ENCODE measurements around the gene PSTPIP2.

PSTPIP2 gene

GRCh38 chr18:46080156-46080555 lies 8.1 kb upstream of the PSTPIP2 start:
- no peak for TF ChIP-seq CTCF (conservative IDR thresholded peaks at IDR 0.05; ENCODE audit: control insufficient read depth, insufficient read depth, low read depth, low read length)
- no peak overlapping the region for H3K4me3 ChIP-seq (ENCODE audit: control insufficient read depth, low read depth, low read length)
- no peak for DNase-seq (ENCODE audit: low read depth)

- TF ChIP-seq CTCF (conservative IDR thresholded peaks at IDR 0.05; ENCODE audit: control insufficient read depth, insufficient read depth, low read depth, low read length) = no peak
- H3K4me3 ChIP-seq (ENCODE audit: control insufficient read depth, low read depth, low read length) = no peak overlapping the region
- DNase-seq (ENCODE audit: low read depth) = no peak
These were observed 7.3 kb upstream of the PSTPIP2 start for GRCh38 chr18:46079336-46079735.

- DNase-seq (ENCODE audit: low read depth) = peak; percentile 70
- peak; percentile 63 for TF ChIP-seq CTCF (conservative IDR thresholded peaks at IDR 0.05; ENCODE audit: control insufficient read depth, insufficient read depth, low read depth, low read length)
- H3K4me3 ChIP-seq (ENCODE audit: control insufficient read depth, low read depth, low read length) = no peak overlapping the region
These were observed 1.6 kb upstream of the PSTPIP2 start for GRCh38 chr18:46073474-46074331.

GRCh38 chr18:46072959-46073358 lies 899 bp upstream of the PSTPIP2 start:
- no peak for TF ChIP-seq CTCF (conservative IDR thresholded peaks at IDR 0.05; ENCODE audit: control insufficient read depth, insufficient read depth, low read depth, low read length)
- no peak overlapping the region for H3K4me3 ChIP-seq (ENCODE audit: control insufficient read depth, low read depth, low read length)
- DNase-seq (ENCODE audit: low read depth) = no peak

- no peak for TF ChIP-seq CTCF (conservative IDR thresholded peaks at IDR 0.05; ENCODE audit: control insufficient read depth, insufficient read depth, low read depth, low read length)
- peak overlapping the region; percentile 46 for H3K4me3 ChIP-seq (ENCODE audit: control insufficient read depth, low read depth, low read length)
- DNase-seq (ENCODE audit: low read depth) = no peak
These were observed 362 bp upstream of the PSTPIP2 start for GRCh38 chr18:46072376-46072867.

GRCh38 chr18:46070815-46071652 lies 1.0 kb downstream of the PSTPIP2 start:
- no peak for DNase-seq (ENCODE audit: low read depth)
- peak overlapping the region; percentile 46 for H3K4me3 ChIP-seq (ENCODE audit: control insufficient read depth, low read depth, low read length)
- no peak for TF ChIP-seq CTCF (conservative IDR thresholded peaks at IDR 0.05; ENCODE audit: control insufficient read depth, insufficient read depth, low read depth, low read length)

Data from fibroblast of mammary gland (primary cell).